Measurements from ENCODE around the gene SP9. TPM values are rescaled to one million over a fixed set of nuclear protein-coding genes. Genes with fewer than 3 reads are reported as not detected.

Gene SP9
- total and polyA plus RNA-seq, 8 donors = 0.02 TPM; not detected in 7

GRCh38 chr2:174344716-174345461, 10.1 kb downstream of the SP9 start:
- Histone ChIP-seq H3K27me3 (peaks cover 2 to 40% (median 21%) of the 10 kb centered on the region in 4 donors), H3K27ac (no peak overlapping the region), H3K4me3 (no peak overlapping the region), H3K4me1 (peaks cover 0 to 14% (median 7%) of the 10 kb centered on the region in 3 donors), H3K36me3 (peaks cover 0 to 15% (median 0%) of the 10 kb centered on the region in 3 donors), H3K9me3 (no peaks in the 10 kb centered on the region)
- FAIRE-seq (no peak), DNase-seq (no peak), ATAC-seq (peak in 1 of 4 donors; percentile 35)
- intact Hi-C loops (cut with DNase I) = loop anchor here in 1 of 3 donors (10.0 kb wide), 1 partner anchor 940 kb away; no protein-coding TSS in a partner anchor
- TF ChIP-seq, protein P1, sequence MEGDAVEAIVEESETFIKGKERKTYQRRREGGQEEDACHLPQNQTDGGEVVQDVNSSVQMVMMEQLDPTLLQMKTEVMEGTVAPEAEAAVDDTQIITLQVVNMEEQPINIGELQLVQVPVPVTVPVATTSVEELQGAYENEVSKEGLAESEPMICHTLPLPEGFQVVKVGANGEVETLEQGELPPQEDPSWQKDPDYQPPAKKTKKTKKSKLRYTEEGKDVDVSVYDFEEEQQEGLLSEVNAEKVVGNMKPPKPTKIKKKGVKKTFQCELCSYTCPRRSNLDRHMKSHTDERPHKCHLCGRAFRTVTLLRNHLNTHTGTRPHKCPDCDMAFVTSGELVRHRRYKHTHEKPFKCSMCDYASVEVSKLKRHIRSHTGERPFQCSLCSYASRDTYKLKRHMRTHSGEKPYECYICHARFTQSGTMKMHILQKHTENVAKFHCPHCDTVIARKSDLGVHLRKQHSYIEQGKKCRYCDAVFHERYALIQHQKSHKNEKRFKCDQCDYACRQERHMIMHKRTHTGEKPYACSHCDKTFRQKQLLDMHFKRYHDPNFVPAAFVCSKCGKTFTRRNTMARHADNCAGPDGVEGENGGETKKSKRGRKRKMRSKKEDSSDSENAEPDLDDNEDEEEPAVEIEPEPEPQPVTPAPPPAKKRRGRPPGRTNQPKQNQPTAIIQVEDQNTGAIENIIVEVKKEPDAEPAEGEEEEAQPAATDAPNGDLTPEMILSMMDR (IDR thresholded peaks at IDR 0.05) = peak in 1 of 4 donors; percentile 8
- 45 to 49% methylated on average over 14 of the region's 14 CpGs for WGBS, 2 donors

DNA sequence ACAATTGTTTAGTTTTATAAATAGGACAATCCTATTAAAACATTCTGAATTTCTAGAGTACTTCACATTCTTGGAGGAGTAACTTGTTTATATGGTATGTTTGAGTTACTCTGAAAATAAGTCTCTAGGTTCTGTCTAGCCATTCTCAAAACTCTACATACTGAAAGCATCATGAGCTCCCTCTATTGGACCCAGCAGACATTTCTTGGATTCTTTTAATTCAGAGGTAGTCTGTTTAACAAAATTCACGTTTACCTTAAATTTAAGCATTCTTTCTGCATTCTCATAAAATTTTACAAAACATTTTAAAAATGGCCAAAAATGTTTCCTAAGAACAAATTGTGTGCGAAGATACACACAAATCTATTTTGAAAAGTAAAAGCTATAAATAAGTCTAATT, 15.3 kb downstream of the SP9 start:
- H3K9me3 ChIP-seq = no peaks in the 10 kb centered on the region
- ATAC-seq (no peak), DNase-seq (no peak), FAIRE-seq (peak; percentile 64)
- no peaks in the 10 kb centered on the region for H3K27me3 ChIP-seq
- TF ChIP-seq, protein P1 (IDR thresholded peaks at IDR 0.05) = peak in 1 of 4 donors; percentile 10
- H3K36me3 ChIP-seq = peaks cover 0 to 21% (median 0%) of the 10 kb centered on the region in 3 donors
- no peak overlapping the region for H3K4me3 ChIP-seq
- intact Hi-C loops (cut with DNase I) = no loop called here
- WGBS, 2 donors = 86 to 88% methylated on average over 2 of the region's 2 CpGs
- no peaks in the 10 kb centered on the region for H3K4me1 ChIP-seq
- no peak overlapping the region for H3K27ac ChIP-seq

DNA sequence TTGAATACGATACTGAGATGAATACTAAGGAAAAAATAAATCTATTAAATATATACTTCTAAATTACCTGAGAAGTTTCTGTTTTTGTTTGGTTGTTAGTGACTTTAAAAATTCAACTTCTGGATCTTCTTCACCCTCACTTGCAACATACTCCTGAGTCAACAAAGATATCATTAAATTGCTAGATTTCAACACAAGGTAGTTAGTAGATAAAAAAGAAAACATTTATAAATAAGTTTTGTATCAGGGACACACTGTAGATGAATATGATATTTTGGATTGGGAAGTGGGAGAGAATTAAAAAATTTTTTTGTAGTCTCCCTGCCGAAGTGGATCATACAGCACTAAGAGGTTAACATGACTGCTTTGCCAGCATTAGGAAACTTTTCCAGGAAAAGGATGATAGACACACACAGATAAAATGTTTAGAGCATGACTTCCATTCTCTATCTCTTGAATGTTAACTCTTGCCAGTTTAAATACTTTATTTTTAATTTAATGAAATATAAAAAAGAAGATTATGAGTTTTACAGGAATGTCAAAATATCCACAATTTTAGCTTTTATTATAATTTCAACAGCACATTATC, 15.9 kb downstream of the SP9 start:
- no peaks in the 10 kb centered on the region for H3K4me1 ChIP-seq
- no peak overlapping the region for H3K4me3 ChIP-seq
- no peak overlapping the region for H3K27ac ChIP-seq
- ATAC-seq (no peak), DNase-seq (no peak), FAIRE-seq (no peak)
- no peaks in the 10 kb centered on the region for H3K9me3 ChIP-seq
- intact Hi-C loops (cut with DNase I) = no loop called here
- WGBS, 2 donors = 94 to 95% methylated on average over 2 of the region's 2 CpGs
- TF ChIP-seq, protein P1 (IDR thresholded peaks at IDR 0.05) = no peak
- no peaks in the 10 kb centered on the region for H3K27me3 ChIP-seq
- peaks cover 0 to 21% (median 0%) of the 10 kb centered on the region in 3 donors for H3K36me3 ChIP-seq

- WGBS, 2 donors = 95 to 100% methylated on average over 1 of the region's 1 CpG
- intact Hi-C loops (cut with DNase I) = no loop called here
These were observed 18.2 kb downstream of the SP9 start for GRCh38 chr2:174353004-174353403.

More at GRCh38 chr2:174353004-174353403, 18.2 kb downstream of the SP9 start:
- TF ChIP-seq, protein P1 (IDR thresholded peaks at IDR 0.05) = no peak
- peaks cover 0 to 17% (median 0%) of the 10 kb centered on the region in 3 donors for H3K36me3 ChIP-seq
- no peak overlapping the region for H3K27ac ChIP-seq
- no peaks in the 10 kb centered on the region for H3K27me3 ChIP-seq
- ATAC-seq = no peak
- H3K9me3 ChIP-seq = no peaks in the 10 kb centered on the region
- H3K4me1 ChIP-seq = no peaks in the 10 kb centered on the region
- no peak for FAIRE-seq
- no peak overlapping the region for H3K4me3 ChIP-seq
- no peak for DNase-seq
